Nephron (organoid): Measurements from ENCODE around the gene CGB2.
"Not testable (repeated sequence)": the region's sequence is repeated elsewhere in the genome, so short reads cannot be mapped to it uniquely, and the experiment has no call there.

Source experiments
- H3K27ac Mint-ChIP-seq, 3 experiments: 2 replicates each; pipeline ENCODE4 v1.8.0; 2020; ENCODE audit warnings: mixed read lengths in 3 of 3, mild to moderate bottlenecking in 2 of 3, moderate library complexity in 1 of 3
- H3K27me3 Mint-ChIP-seq: 2 replicates; pipeline ENCODE4 v1.8.0; 2021; ENCODE audit warnings: low read depth, mild to moderate bottlenecking, moderate library complexity, mixed read lengths
- H3K36me3 Mint-ChIP-seq: 2 replicates; pipeline ENCODE4 v1.8.0; 2020; ENCODE audit warnings: low read depth, mixed read lengths
- H3K4me1 Mint-ChIP-seq: 2 replicates; pipeline ENCODE4 v1.8.0; 2020; ENCODE audit warnings: mixed read lengths
- H3K4me3 Mint-ChIP-seq, 3 experiments: 2 replicates each; pipeline ENCODE4 v1.8.0; 2020; ENCODE audit warnings: mild to moderate bottlenecking in 3 of 3, mixed read lengths in 3 of 3, moderate library complexity in 2 of 3
- H3K9me3 Mint-ChIP-seq: 2 replicates; pipeline ENCODE4 v1.8.0; 2020; ENCODE audit warnings: mixed read lengths
- CTCF ChIP-seq, 3 experiments: fragments of 200-600 bp; sonication (generic); IDR thresholded peaks; one replicate each; pipeline ENCODE4 v1.5.0; 2021; ENCODE audit warnings: antibody characterized with exemption in 3 of 3; ENCODE audit not compliant: unreplicated experiment in 3 of 3

CGB2 gene

GRCh38 chr19:49031642-49032301 lies at the start of gene CGB2:
Gene CGB2 (plus strand): TSS chr19:49031890. CDS start chr19:49032096, 206 bp downstream.
- not testable (repeated sequence) for H3K9me3 Mint-ChIP-seq, H3K4me3 Mint-ChIP-seq, H3K36me3 Mint-ChIP-seq, H3K27ac Mint-ChIP-seq, H3K4me1 Mint-ChIP-seq
- peaks cover 17% of the 10 kb centered on the region for H3K27me3 Mint-ChIP-seq
- TF ChIP-seq CTCF (IDR thresholded peaks at IDR 0.05; ENCODE audit: unreplicated experiment in 3 of 3) = peak in 1 of 3 experiments; percentile 13

- TF ChIP-seq CTCF (IDR thresholded peaks at IDR 0.05; ENCODE audit: unreplicated experiment in 3 of 3) = no peak
- Mint-ChIP-seq H3K4me1 (peaks cover 9% of the 10 kb centered on the region), H3K36me3 (peaks cover 50% of the 10 kb centered on the region)
These were observed 49.4 kb upstream of the CGB2 start for GRCh38 chr19:48982280-48982679.

GRCh38 chr19:48985711-48986110 lies 46.0 kb upstream of the CGB2 start:
- Mint-ChIP-seq H3K4me3 (no peak overlapping the region), H3K9me3 (no peaks in the 10 kb centered on the region), H3K27me3 (no peaks in the 10 kb centered on the region), H3K27ac (no peak overlapping the region), H3K36me3 (peaks cover 58% of the 10 kb centered on the region), H3K4me1 (peaks cover 13% of the 10 kb centered on the region)
- no peak for TF ChIP-seq CTCF (IDR thresholded peaks at IDR 0.05; ENCODE audit: unreplicated experiment in 3 of 3)

More at GRCh38 chr19:48982280-48982679, 49.4 kb upstream of the CGB2 start:
- Mint-ChIP-seq H3K27ac (no peak overlapping the region), H3K9me3 (no peaks in the 10 kb centered on the region), H3K4me3 (no peak overlapping the region), H3K27me3 (no peaks in the 10 kb centered on the region)

- Mint-ChIP-seq H3K9me3 (no peaks in the 10 kb centered on the region), H3K4me1 (peaks cover 18% of the 10 kb centered on the region), H3K36me3 (peaks cover 61% of the 10 kb centered on the region), H3K4me3 (no peak overlapping the region), H3K27me3 (no peaks in the 10 kb centered on the region), H3K27ac (no peak overlapping the region)
- no peak for TF ChIP-seq CTCF (IDR thresholded peaks at IDR 0.05; ENCODE audit: unreplicated experiment in 3 of 3)
These were observed 45.5 kb upstream of the CGB2 start for GRCh38 chr19:48986211-48986610.

- Mint-ChIP-seq H3K36me3 (peaks cover 52% of the 10 kb centered on the region), H3K4me3 (no peak overlapping the region), H3K27ac (no peak overlapping the region), H3K27me3 (no peaks in the 10 kb centered on the region), H3K9me3 (no peaks in the 10 kb centered on the region), H3K4me1 (peaks cover 23% of the 10 kb centered on the region)
- no peak for TF ChIP-seq CTCF (IDR thresholded peaks at IDR 0.05; ENCODE audit: unreplicated experiment in 3 of 3)
These were observed 44.4 kb upstream of the CGB2 start for GRCh38 chr19:48987323-48987722.

- Mint-ChIP-seq H3K4me3 (no peak overlapping the region), H3K27ac (peak overlapping the region in 1 of 3 experiments; percentile 59), H3K4me1 (peaks cover 25% of the 10 kb centered on the region), H3K36me3 (peaks cover 45% of the 10 kb centered on the region), H3K27me3 (no peaks in the 10 kb centered on the region), H3K9me3 (no peaks in the 10 kb centered on the region)
- TF ChIP-seq CTCF (IDR thresholded peaks at IDR 0.05; ENCODE audit: unreplicated experiment in 3 of 3) = no peak
These were observed 43.4 kb upstream of the CGB2 start for GRCh38 chr19:48988286-48988685.
